ENCODE data around the gene SULT1A1.
"Not testable (repeated sequence)": the region's sequence is repeated elsewhere in the genome, so short reads cannot be mapped to it uniquely, and the experiment has no call there.

GRCh38 chr16:28602062-28602461 lies 7.8 kb downstream of the SULT1A1 start:
- TF ChIP-seq, protein P1, sequence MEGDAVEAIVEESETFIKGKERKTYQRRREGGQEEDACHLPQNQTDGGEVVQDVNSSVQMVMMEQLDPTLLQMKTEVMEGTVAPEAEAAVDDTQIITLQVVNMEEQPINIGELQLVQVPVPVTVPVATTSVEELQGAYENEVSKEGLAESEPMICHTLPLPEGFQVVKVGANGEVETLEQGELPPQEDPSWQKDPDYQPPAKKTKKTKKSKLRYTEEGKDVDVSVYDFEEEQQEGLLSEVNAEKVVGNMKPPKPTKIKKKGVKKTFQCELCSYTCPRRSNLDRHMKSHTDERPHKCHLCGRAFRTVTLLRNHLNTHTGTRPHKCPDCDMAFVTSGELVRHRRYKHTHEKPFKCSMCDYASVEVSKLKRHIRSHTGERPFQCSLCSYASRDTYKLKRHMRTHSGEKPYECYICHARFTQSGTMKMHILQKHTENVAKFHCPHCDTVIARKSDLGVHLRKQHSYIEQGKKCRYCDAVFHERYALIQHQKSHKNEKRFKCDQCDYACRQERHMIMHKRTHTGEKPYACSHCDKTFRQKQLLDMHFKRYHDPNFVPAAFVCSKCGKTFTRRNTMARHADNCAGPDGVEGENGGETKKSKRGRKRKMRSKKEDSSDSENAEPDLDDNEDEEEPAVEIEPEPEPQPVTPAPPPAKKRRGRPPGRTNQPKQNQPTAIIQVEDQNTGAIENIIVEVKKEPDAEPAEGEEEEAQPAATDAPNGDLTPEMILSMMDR (IDR thresholded peaks at IDR 0.05; ENCODE audit: low read depth, low read length, poor library complexity, severe bottlenecking), result not testable (repeated sequence)
- not testable (repeated sequence) for TF ChIP-seq EZH2phosphoT487 (IDR thresholded peaks at IDR 0.05; ENCODE audit: borderline replicate concordance, low read length)
